ENCODE results near the gene GTF3C5.

GRCh38 chr9:133057553-133057952, 26.8 kb downstream of the GTF3C5 start:
- TF ChIP-seq CTCF (conservative IDR thresholded peaks at IDR 0.05 in 1 of 2, IDR thresholded peaks at IDR 0.05 in 1 of 2; ENCODE audit: low read depth in 1 of 2, low read length in 2 of 2) (no peak), EZH2 (IDR thresholded peaks at IDR 0.05; ENCODE audit: low read length, missing control alignments) (no peak)
